Stimulated activated CD8-positive, alpha-beta memory T cell treated with anti-CD3 and anti-CD28 coated beads, Interleukin-7, amount 100 ng/mL, for 24 hours (primary cell): ENCODE data around the gene FKBP15.
"Not testable (repeated sequence)": the region's sequence is repeated elsewhere in the genome, so short reads cannot be mapped to it uniquely, and the experiment has no call there.

Experiments
- DNase-seq: peaks from one replicate; pipeline ENCODE4 v3.0.0-alpha.2; 2020; ENCODE audit warnings: low read depth

FKBP15 gene, protein sequence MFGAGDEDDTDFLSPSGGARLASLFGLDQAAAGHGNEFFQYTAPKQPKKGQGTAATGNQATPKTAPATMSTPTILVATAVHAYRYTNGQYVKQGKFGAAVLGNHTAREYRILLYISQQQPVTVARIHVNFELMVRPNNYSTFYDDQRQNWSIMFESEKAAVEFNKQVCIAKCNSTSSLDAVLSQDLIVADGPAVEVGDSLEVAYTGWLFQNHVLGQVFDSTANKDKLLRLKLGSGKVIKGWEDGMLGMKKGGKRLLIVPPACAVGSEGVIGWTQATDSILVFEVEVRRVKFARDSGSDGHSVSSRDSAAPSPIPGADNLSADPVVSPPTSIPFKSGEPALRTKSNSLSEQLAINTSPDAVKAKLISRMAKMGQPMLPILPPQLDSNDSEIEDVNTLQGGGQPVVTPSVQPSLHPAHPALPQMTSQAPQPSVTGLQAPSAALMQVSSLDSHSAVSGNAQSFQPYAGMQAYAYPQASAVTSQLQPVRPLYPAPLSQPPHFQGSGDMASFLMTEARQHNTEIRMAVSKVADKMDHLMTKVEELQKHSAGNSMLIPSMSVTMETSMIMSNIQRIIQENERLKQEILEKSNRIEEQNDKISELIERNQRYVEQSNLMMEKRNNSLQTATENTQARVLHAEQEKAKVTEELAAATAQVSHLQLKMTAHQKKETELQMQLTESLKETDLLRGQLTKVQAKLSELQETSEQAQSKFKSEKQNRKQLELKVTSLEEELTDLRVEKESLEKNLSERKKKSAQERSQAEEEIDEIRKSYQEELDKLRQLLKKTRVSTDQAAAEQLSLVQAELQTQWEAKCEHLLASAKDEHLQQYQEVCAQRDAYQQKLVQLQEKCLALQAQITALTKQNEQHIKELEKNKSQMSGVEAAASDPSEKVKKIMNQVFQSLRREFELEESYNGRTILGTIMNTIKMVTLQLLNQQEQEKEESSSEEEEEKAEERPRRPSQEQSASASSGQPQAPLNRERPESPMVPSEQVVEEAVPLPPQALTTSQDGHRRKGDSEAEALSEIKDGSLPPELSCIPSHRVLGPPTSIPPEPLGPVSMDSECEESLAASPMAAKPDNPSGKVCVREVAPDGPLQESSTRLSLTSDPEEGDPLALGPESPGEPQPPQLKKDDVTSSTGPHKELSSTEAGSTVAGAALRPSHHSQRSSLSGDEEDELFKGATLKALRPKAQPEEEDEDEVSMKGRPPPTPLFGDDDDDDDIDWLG

DNA sequence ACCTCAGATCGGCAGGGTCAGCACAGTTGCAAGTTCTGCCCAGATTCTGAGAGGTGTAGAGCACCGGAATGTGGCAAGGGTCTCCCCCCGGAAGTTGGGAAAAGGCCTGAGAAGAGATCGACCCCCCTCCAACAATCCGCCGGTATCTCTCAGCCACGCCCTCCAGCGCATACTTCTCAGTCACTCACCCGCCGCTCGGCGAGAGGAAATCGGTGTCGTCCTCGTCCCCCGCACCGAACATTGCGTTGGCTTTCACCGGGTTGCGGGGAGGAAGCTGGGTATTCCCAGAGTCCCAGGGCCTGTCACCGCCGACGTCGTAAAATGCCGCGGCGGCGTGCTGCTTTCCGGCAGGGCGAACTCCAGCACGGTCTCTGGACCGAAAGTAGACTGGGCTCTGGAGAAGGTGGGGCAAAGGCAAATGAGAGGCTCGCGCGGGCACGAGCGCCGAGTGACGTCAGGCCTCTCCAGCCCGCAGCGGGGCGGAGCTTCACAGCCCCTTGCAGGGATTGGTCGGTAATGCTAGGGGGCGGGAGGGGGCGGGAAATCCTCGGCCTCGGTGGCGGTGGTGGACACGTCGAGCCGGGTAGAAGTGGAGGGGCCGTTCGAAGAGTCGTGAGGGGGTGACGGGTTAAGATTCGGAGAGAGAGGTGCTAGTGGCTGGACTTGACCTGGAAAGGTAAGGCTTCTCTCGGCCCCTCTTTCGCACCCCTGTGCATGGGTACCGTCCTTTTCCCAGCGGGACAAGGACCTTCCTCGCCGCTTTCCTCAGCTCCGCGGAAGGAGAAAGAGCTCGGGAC, at the start of gene FKBP15, which contains the start of gene SLC31A1:
FKBP15 (minus strand) TSS at position 275 of the 797 bp plus-strand sequence; CDS start at position 241, 34 bp downstream.
SLC31A1 (plus strand) TSS at position 542 of the 797 bp plus-strand sequence. CDS start 34,605 bp downstream, outside the sequence.
- peak; percentile 91 for DNase-seq

GRCh38 chr9:113269871-113270270, 48.8 kb upstream of the FKBP15 start:
- no peak for DNase-seq

GRCh38 chr9:113269355-113269754, 48.3 kb upstream of the FKBP15 start:
- no peak for DNase-seq

DNA sequence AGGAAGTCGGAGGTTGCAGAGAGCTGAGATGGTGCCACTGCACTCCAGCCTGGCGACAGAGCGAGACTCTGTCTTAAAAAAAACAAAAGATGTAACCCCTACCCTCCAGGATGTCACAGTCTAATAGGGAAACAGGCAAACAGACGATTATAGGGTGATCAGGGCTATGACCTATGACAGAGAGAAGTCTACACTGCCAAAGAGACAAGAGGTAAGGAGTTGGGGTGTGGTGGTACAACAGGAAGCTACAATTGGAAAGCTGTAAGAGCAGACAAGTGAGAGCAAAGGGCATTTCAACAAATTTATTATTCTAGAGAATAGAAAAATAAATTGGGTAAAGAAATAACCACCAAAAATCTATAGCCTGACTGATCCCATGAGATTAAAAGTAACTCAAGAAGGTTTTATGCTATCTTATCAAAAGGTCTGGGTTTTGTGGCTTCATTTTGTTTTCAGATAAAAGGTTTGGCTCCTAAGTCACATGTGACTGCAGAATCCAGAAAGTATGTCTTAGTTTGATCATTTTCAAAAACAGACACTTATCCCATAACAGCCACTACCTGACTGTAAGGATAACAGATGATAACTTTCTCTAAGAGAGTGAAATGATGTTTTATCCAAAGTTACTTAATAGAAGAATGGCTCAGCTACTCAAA, 47.0 kb upstream of the FKBP15 start:
- DNase-seq, result no peak

- DNase-seq, result no peak
Observed at GRCh38 chr9:113266174-113266573, 45.1 kb upstream of the FKBP15 start.

GRCh38 chr9:113261917-113262671, 41.0 kb upstream of the FKBP15 start:
- DNase-seq, result no peak

DNA sequence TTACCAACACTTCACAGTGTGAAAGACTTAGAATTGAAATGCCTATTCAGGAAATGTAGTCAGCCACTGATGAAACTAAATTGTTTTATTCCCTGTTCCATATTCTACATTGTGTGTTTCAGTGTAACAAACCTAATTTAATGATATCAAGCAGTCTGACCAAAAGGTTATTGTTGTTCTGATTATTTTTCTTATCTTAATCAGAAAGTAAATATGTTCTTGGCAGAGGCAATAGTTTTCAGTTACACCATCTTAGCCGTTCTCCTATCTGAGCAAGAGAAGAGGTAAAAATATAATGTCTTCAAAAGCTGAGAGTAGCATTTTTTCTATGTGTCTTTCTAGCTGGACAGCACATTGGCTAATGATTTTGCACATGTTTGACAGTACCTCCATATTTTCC, 37.2 kb upstream of the FKBP15 start:
- DNase-seq, result no peak

DNA sequence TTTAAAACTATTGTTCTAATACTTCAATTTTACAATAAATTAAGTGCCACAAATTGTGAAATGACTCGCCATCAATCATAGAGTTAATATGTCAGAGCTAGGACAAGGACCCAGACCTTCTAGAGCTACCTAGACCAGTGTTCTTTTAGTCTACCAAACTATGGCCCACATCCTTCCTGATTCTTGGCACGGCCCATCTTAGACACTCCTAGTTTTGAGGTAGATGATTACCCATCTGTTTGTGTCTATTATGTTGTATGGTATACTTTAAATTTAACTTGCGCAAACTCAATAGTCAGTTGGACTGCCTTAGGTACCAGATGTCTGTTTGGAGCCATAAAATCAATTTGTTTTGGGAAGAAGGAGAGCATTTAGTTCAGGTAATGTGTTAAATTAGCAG, 36.8 kb upstream of the FKBP15 start:
- no peak for DNase-seq

DNA sequence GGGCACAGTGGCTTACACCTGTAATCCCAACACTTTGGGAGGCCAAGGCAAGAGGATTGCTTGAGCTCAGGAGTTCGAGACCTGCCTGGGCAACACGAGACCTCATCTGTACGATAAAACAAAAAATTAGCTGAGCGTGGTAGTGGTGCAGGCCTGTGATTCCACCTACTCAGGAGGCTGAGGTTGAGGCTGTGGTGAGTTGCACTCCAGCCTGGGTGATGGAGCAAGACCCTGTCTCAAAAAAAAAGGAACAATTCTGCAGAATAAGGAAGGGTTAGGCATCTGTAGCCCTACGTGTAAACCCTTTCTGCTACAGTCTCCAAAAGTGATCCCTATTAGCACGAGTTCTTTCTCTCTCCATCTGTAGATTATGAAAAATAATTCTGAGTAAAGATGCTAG, 34.4 kb upstream of the FKBP15 start:
- no peak for DNase-seq

DNA sequence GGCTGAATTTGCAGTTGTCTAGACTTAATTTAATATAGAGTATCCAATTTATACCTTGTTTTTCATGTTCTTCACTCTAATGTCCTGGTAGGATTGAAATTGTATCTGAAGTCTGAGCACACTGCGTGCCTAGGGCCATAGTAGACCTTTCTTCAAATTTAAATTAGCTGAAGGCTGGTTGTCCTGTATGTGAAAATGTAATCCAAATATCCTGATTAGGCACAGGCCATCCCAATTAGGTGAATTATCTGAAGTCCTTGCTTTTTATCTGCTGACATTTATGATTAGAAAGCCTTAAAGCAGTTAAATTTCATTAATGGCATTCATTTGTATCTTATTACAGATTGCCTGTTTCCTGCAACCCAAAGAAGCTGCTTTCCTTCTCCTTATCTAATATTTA, 33.9 kb upstream of the FKBP15 start:
- DNase-seq, result no peak

GRCh38 chr9:113250807-113251206, 29.7 kb upstream of the FKBP15 start:
- DNase-seq, result no peak

DNA sequence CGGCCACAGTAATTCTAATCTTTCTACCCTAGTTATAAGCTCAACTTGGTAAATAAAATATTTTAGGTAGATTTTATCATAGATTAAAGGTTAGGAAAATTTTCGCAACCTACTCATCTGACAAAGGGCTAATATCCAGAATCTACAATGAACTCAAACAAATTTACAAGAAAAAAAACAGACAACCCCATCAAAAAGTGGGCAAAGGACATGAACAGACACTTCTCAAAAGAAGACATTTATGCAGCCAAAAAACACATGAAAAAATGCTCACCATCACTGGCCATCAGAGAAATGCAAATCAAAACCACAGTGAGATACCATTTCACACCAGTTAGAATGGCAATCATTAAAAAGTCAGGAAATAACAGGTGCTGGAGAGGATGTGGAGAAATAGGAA, 28.6 kb upstream of the FKBP15 start:
- DNase-seq, result not testable (repeated sequence)

GRCh38 chr9:113247640-113248039, 26.6 kb upstream of the FKBP15 start:
- DNase-seq, result no peak

- no peak for DNase-seq
Observed at GRCh38 chr9:113246928-113247327, 25.9 kb upstream of the FKBP15 start.

- no peak for DNase-seq
Observed at GRCh38 chr9:113245894-113246293, 24.8 kb upstream of the FKBP15 start.

- no peak for DNase-seq
Observed at GRCh38 chr9:113244556-113244955, 23.5 kb upstream of the FKBP15 start.

- no peak for DNase-seq
Observed at GRCh38 chr9:113241161-113241560, 20.1 kb upstream of the FKBP15 start.

DNA sequence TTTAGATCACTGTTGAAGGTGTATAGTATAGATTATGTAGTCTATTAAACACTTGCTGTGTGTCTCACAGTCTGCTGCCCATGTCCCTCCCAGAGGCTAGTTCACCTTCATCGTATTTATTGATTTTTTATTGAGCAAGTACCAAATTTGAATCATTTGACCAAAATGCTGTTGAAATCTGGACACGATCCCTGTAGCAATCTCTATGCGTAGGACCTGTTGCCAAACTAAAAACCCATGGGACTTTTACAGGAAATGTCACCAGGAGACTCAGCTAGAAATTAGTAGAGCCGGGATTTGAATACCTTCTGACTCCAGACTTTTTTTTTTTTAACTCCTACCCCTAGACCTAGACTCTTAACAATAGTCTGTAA, 17.8 kb upstream of the FKBP15 start:
- DNase-seq, result no peak

- no peak for DNase-seq
Observed at GRCh38 chr9:113238202-113238858, 17.3 kb upstream of the FKBP15 start.

DNA sequence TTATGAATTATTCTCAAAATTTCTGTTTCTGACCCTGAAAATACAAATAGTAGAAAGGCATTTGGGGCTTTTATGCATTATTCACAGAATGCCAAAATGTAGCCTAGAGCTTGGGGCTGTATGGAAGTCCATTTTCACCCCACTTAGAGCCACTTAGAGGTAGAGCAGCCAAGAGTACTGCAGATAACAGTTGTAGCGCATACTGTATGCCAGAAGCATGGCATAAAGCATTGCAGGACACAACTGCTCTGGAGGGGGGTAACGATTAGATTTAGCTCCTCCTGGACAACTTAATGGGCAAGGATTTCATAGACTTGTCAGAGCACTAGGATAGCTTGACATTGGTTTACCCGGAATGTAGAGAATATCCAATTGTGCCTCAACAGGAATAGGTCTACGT, 15.9 kb upstream of the FKBP15 start:
- DNase-seq, result no peak
